HEK293 (cell line): ENCODE data around the gene KIAA1958.

ENCODE experiments used
- CTCF ChIA-PET: fragments of 350-600 bp; formaldehyde crosslinking; extraction: SDS; loops from one replicate; lab custom pipeline; 2021; ENCODE audit warnings: antibody characterized with exemption; lab: Yijun Ruan, JAX
- POLR2A ChIA-PET: fragments of 300-600 bp; formaldehyde crosslinking; extraction: SDS; loops from one replicate; lab custom pipeline; 2020; ENCODE audit warnings: antibody characterized with exemption, inconsistent platforms; lab: Yijun Ruan, JAX
- H3K27ac ChIP-seq: fragments of 200-500 bp; sonication (Bioruptor generic); 2 replicates; pipeline ENCODE4 v1.5.1; 2014; ENCODE audit warnings: low read depth, low read length, control low read depth, inconsistent platforms; ENCODE audit errors: extremely low read depth
- H3K36me3 ChIP-seq, 2 experiments: fragments of 200-500 bp in 1 of 2; sonication (Bioruptor generic) in 1 of 2; 1 replicate in 1 of 2; 2 replicates in 1 of 2; pipeline ENCODE4 v1.5.1; 2014 to 2017; ENCODE audit warnings: inconsistent platforms in 2 of 2, low read length in 2 of 2; ENCODE audit not compliant: control insufficient read depth in 2 of 2, insufficient read depth in 1 of 2
- H3K4me1 ChIP-seq: fragments of 200-500 bp; sonication (Bioruptor generic); 2 replicates; pipeline ENCODE4 v1.5.1; 2014; ENCODE audit warnings: mild to moderate bottlenecking, low read length, inconsistent platforms; ENCODE audit not compliant: control insufficient read depth, insufficient read depth
- H3K4me3 ChIP-seq: 2 replicates; pipeline ENCODE4 v1.5.1; 2011; ENCODE audit warnings: low read depth, mild to moderate bottlenecking, control low read depth, low read length, moderate library complexity
- H3K9me3 ChIP-seq: fragments of 200-500 bp; sonication (Bioruptor generic); 2 replicates; pipeline ENCODE4 v1.5.1; 2014; ENCODE audit warnings: low read depth, low read length, inconsistent platforms; ENCODE audit not compliant: control insufficient read depth, insufficient read depth
- FEZF1 ChIP-seq: fragments of 450-650 bp; formaldehyde crosslinking; IDR thresholded peaks from 2 replicates; pipeline ENCODE4 v1.5.1; 2016; ENCODE audit warnings: missing biosample characterization, missing genetic modification characterization
- IKZF3 ChIP-seq: fragments of 450-650 bp; IDR thresholded peaks from 2 replicates; pipeline ENCODE4 v1.5.0; 2018; ENCODE audit warnings: missing biosample characterization, mild to moderate bottlenecking, missing genetic modification characterization, moderate library complexity
- OSR2 ChIP-seq: fragments of 450-650 bp; formaldehyde crosslinking; IDR thresholded peaks from 2 replicates; pipeline ENCODE4 v1.5.1; 2016; ENCODE audit warnings: missing biosample characterization, missing genetic modification characterization
- PRDM4 ChIP-seq: fragments of 450-650 bp; formaldehyde crosslinking; IDR thresholded peaks from 2 replicates; pipeline ENCODE4 v1.5.1; 2017; ENCODE audit warnings: missing biosample characterization, missing genetic modification characterization
- PRDM6 ChIP-seq: fragments of 450-650 bp; formaldehyde crosslinking; IDR thresholded peaks from 2 replicates; pipeline ENCODE4 v1.5.1; 2017; ENCODE audit warnings: missing biosample characterization, missing genetic modification characterization
- SCRT2 ChIP-seq: fragments of 450-650 bp; formaldehyde crosslinking; IDR thresholded peaks from 2 replicates; pipeline ENCODE4 v1.5.1; 2016; ENCODE audit warnings: missing biosample characterization, missing genetic modification characterization
- TCF7L2 ChIP-seq: IDR thresholded peaks from 2 replicates; pipeline ENCODE4 v1.6.1; 2011; ENCODE audit warnings: low read depth, mild to moderate bottlenecking, inconsistent platforms, low read length, moderate library complexity, borderline replicate concordance
- TRIM28 ChIP-seq: IDR thresholded peaks from 2 replicates; pipeline ENCODE4 v1.6.1; 2011; ENCODE audit warnings: low read length, control low read depth, borderline replicate concordance
- ZBTB11 ChIP-seq: fragments of 450-650 bp; formaldehyde crosslinking; conservative IDR thresholded peaks from 2 replicates; pipeline ENCODE4 v1.5.1; 2016; ENCODE audit warnings: low read depth, missing biosample characterization, missing genetic modification characterization
- ZBTB17 ChIP-seq: fragments of 450-650 bp; formaldehyde crosslinking; IDR thresholded peaks from 2 replicates; pipeline ENCODE4 v1.5.1; 2016; ENCODE audit warnings: missing biosample characterization, missing genetic modification characterization
- ZFP37 ChIP-seq: fragments of 450-650 bp; formaldehyde crosslinking; IDR thresholded peaks from 2 replicates; pipeline ENCODE4 v1.5.1; 2016; ENCODE audit warnings: missing biosample characterization, missing genetic modification characterization
- ZNF18 ChIP-seq: fragments of 450-650 bp; formaldehyde crosslinking; IDR thresholded peaks from 2 replicates; pipeline ENCODE4 v1.5.1; 2016; ENCODE audit warnings: missing biosample characterization, missing genetic modification characterization
- ZNF335 ChIP-seq: fragments of 450-650 bp; formaldehyde crosslinking; conservative IDR thresholded peaks from 2 replicates; pipeline ENCODE4 v1.5.1; 2016; ENCODE audit warnings: missing biosample characterization, missing genetic modification characterization
- ZNF521 ChIP-seq: fragments of 450-650 bp; formaldehyde crosslinking; IDR thresholded peaks from 2 replicates; pipeline ENCODE4 v1.5.1; 2017; ENCODE audit warnings: missing biosample characterization, mild to moderate bottlenecking, missing genetic modification characterization
- ZNF530 ChIP-seq: fragments of 450-650 bp; formaldehyde crosslinking; IDR thresholded peaks from 2 replicates; pipeline ENCODE4 v1.5.1; 2016; ENCODE audit warnings: low read depth, missing biosample characterization, missing genetic modification characterization
- ZNF548 ChIP-seq: fragments of 450-650 bp; formaldehyde crosslinking; IDR thresholded peaks from 2 replicates; pipeline ENCODE4 v1.5.1; 2016; ENCODE audit warnings: missing biosample characterization, missing genetic modification characterization
- ZNF600 ChIP-seq: fragments of 450-650 bp; formaldehyde crosslinking; IDR thresholded peaks from 2 replicates; pipeline ENCODE4 v1.5.1; 2016; ENCODE audit warnings: missing biosample characterization, missing genetic modification characterization
- ZNF610 ChIP-seq: fragments of 450-650 bp; formaldehyde crosslinking; IDR thresholded peaks from 2 replicates; pipeline ENCODE4 v1.5.1; 2016; ENCODE audit warnings: missing biosample characterization, missing genetic modification characterization, borderline replicate concordance
- ZNF623 ChIP-seq: fragments of 450-650 bp; formaldehyde crosslinking; IDR thresholded peaks from 2 replicates; pipeline ENCODE4 v1.5.1; 2016; ENCODE audit warnings: missing biosample characterization, missing genetic modification characterization
- ZNF629 ChIP-seq: fragments of 450-650 bp; formaldehyde crosslinking; IDR thresholded peaks from 2 replicates; pipeline ENCODE4 v1.5.1; 2017; ENCODE audit warnings: missing biosample characterization, missing genetic modification characterization
- ZNF660 ChIP-seq: fragments of 450-650 bp; IDR thresholded peaks from 2 replicates; pipeline ENCODE4 v1.5.1; 2018; ENCODE audit warnings: missing biosample characterization, mild to moderate bottlenecking, missing genetic modification characterization
- ZNF76 ChIP-seq: fragments of 450-650 bp; formaldehyde crosslinking; IDR thresholded peaks from 2 replicates; pipeline ENCODE4; 2016; ENCODE audit warnings: low read depth, missing biosample characterization, missing genetic modification characterization, borderline replicate concordance
- ZNF768 ChIP-seq: fragments of 450-650 bp; formaldehyde crosslinking; IDR thresholded peaks from 2 replicates; pipeline ENCODE4 v1.5.1; 2018; ENCODE audit warnings: missing biosample characterization, mild to moderate bottlenecking, missing genetic modification characterization
- ZNF792 ChIP-seq: fragments of 450-650 bp; formaldehyde crosslinking; IDR thresholded peaks from 2 replicates; pipeline ENCODE4 v1.5.1; 2016; ENCODE audit warnings: missing biosample characterization, missing genetic modification characterization
- ZNF843 ChIP-seq: fragments of 450-650 bp; formaldehyde crosslinking; IDR thresholded peaks from 2 replicates; pipeline ENCODE4 v1.5.1; 2016; ENCODE audit warnings: missing biosample characterization, missing genetic modification characterization
- ZXDB ChIP-seq: fragments of 450-650 bp; formaldehyde crosslinking; IDR thresholded peaks from 2 replicates; pipeline ENCODE4 v1.5.1; 2016; ENCODE audit warnings: missing biosample characterization, missing genetic modification characterization

The KIAA1958 gene

GRCh38 chr9:112489039-112489546, 2.5 kb downstream of the KIAA1958 start:
- H3K4me1 ChIP-seq: peaks cover 11% of the 10 kb centered on the region; the same call in 1 of the 2 replicates
- CTCF ChIA-PET: interaction anchor here (0.6 to 0.9 kb wide), 2 partner anchors 12 to 31 kb away, joined by 3 read pairs; no protein-coding TSS in a partner anchor
- POLR2A ChIA-PET: interaction anchor here (1.0 to 2.2 kb wide), 3 partner anchors 109 to 295 kb away, joined by 3 to 17 read pairs (median 3); partner anchors contain the start of genes HSDL2 and INIP
- TF ChIP-seq ZNF623 (tag by site-specific recombination) (no peak), ZNF792 (tag by site-specific recombination) (no peak), ZNF610 (tag by site-specific recombination) (peak; percentile 30; the same call in 1 of the 2 replicates), ZNF768 (tag by site-specific recombination) (no peak), ZXDB (tag by site-specific recombination) (peak; percentile 74), PRDM6 (tag by site-specific recombination) (peak; percentile 92), ZNF548 (no peak), SCRT2 (tag by site-specific recombination) (no peak), ZNF335 (tag by site-specific recombination) (0 out of 2 replicates have a peak, but pooled peaks have one; percentile 49), ZFP37 (no peak), OSR2 (tag by site-specific recombination) (peak; percentile 50; the same call in 1 of the 2 replicates), ZBTB11 (no peak), FEZF1 (tag by site-specific recombination) (peak; percentile 70), ZNF629 (tag by site-specific recombination) (peak; percentile 41; the same call in 1 of the 2 replicates), ZNF521 (no peak), ZNF843 (tag by site-specific recombination) (peak; percentile 78), IKZF3 (0 out of 2 replicates have a peak, but pooled peaks have one; percentile 25), ZNF76 (no peak), ZBTB17 (tag by site-specific recombination) (peak; percentile 84), ZNF600 (tag by site-specific recombination) (0 out of 2 replicates have a peak, but pooled peaks have one; percentile 26), TRIM28 (peak; percentile 89), ZNF530 (tag by site-specific recombination) (0 out of 2 replicates have a peak, but pooled peaks have one; percentile 19), ZNF18 (tag by site-specific recombination) (peak; percentile 35; the same call in 1 of the 2 replicates), TCF7L2 (peak; percentile 62; the same call in 1 of the 2 replicates), ZNF660 (peak; percentile 36; the same call in 1 of the 2 replicates), PRDM4 (tag by site-specific recombination) (0 out of 2 replicates have a peak, but pooled peaks have one; percentile 20)
- no peak overlapping the region; the same call in none of the 2 replicates for H3K4me3 ChIP-seq
- peaks cover 0 to 15% of the 10 kb centered on the region in 2 experiments; a peak in 1 of 3 replicates for H3K36me3 ChIP-seq
- 0 out of 2 replicates have a peak overlapping the region, but pooled peaks have one; percentile 10 for H3K27ac ChIP-seq
- no peaks in the 10 kb centered on the region for H3K9me3 ChIP-seq
